HCT116 (cell line): ENCODE results near the gene PRG2. TPM values are rescaled to one million over a fixed set of nuclear protein-coding genes. Genes with fewer than 3 reads are reported as not detected.

Experiments used
- ATAC-seq: fragments of 200-7000 bp; cut with Tn5 transposase; 2 replicates; pipeline ENCODE4 v1.9.1; 2020; ENCODE audit warnings: mild to moderate bottlenecking, moderate library complexity
- BruUV-seq: library from RNA; stranded (reverse); fragments of 400-500 nt; replicated peaks from 2 replicates; lab custom pipeline; 2021; lab: Mats Ljungman, UMichigan
- CTCF ChIA-PET: fragments of 300-600 bp; sonication (Branson Sonifier 250); formaldehyde crosslinking; loops from one replicate; lab custom pipeline; 2021; ENCODE audit warnings: antibody characterized with exemption; lab: Charles Lee
- POLR2A ChIA-PET: fragments of 300-600, 350-600 bp; sonication (Branson Sonifier 250); formaldehyde crosslinking; loops from one replicate; lab custom pipeline; 2021; ENCODE audit warnings: antibody characterized with exemption; lab: Charles Lee
- RAD21 ChIA-PET, 2 experiments: fragments of 300-600 bp; sonication (Branson Sonifier 250); formaldehyde crosslinking; loops; one replicate each; lab custom pipeline; 2023; ENCODE audit warnings: low total read pairs in 2 of 2; ENCODE audit not compliant: uncharacterized antibody in 2 of 2, unreplicated experiment in 2 of 2, low non-redundant PET in 1 of 2; lab: Charles Lee
- DNase-seq: peaks from one replicate; pipeline ENCODE4 v3.0.0-alpha.2; 2010; ENCODE audit warnings: low read depth, low spot score
- H2AFZ ChIP-seq: fragments of 200-600 bp; shearing (Covaris generic), sonication (generic); 2 replicates; pipeline ENCODE4 v1.6.1; 2017; ENCODE audit warnings: low read depth, mixed run types, mixed read lengths, antibody characterized with exemption, low read length; ENCODE audit not compliant: poor library complexity, severe bottlenecking
- H3K27ac ChIP-seq: 2 replicates; pipeline ENCODE4 v1.5.1; 2012; ENCODE audit warnings: low read depth, low read length
- H3K27me3 ChIP-seq: fragments of 200-600 bp; sonication (generic); 2 replicates; pipeline ENCODE4 v1.6.1; 2016; ENCODE audit warnings: mixed run types, low read length, mixed read lengths; ENCODE audit not compliant: insufficient read depth
- H3K36me3 ChIP-seq, 2 experiments: fragments of 200-500 bp in 1 of 2; fragments of 200-600 bp in 1 of 2; sonication (Bioruptor generic) in 1 of 2; sonication (generic) in 1 of 2; 2 replicates each; pipeline versions ENCODE4 v1.5.1 to v1.6.1; 2014 to 2016; ENCODE audit warnings: low read length in 2 of 2, inconsistent platforms in 1 of 2, mixed read lengths in 1 of 2, mixed run types in 1 of 2; ENCODE audit not compliant: insufficient read depth in 2 of 2, control insufficient read depth in 1 of 2
- H3K4me1 ChIP-seq, 2 experiments: fragments of 200-600 bp in 1 of 2; sonication (generic) in 1 of 2; 2 replicates each; pipeline versions ENCODE4 v1.5.1 to v1.6.1; 2012 to 2017; ENCODE audit warnings: low read length in 2 of 2, inconsistent platforms in 1 of 2, mild to moderate bottlenecking in 1 of 2, mixed read lengths in 1 of 2, mixed run types in 1 of 2, moderate library complexity in 1 of 2; ENCODE audit not compliant: insufficient read depth in 2 of 2, control insufficient read depth in 1 of 2
- H3K4me2 ChIP-seq: fragments of 200-600 bp; sonication (generic); 2 replicates; pipeline ENCODE4 v1.6.1; 2017; ENCODE audit warnings: mixed run types, low read length, mixed read lengths
- H3K4me3 ChIP-seq, 2 experiments: fragments of 200-600 bp in 1 of 2; sonication (generic) in 1 of 2; replicated peaks in 1 of 2; 2 replicates each; pipeline ENCODE4 v1.5.1; 2011 to 2016; ENCODE audit warnings: low read length in 2 of 2, control low read depth in 1 of 2, low read depth in 1 of 2, mild to moderate bottlenecking in 1 of 2, mixed read lengths in 1 of 2, mixed run types in 1 of 2
- H3K79me2 ChIP-seq: fragments of 200-600 bp; sonication (generic); 2 replicates; pipeline ENCODE4 v1.6.1; 2017; ENCODE audit warnings: mild to moderate bottlenecking, mixed run types, low read length, moderate library complexity, mixed read lengths; ENCODE audit not compliant: insufficient read depth
- H3K9ac ChIP-seq: fragments of 200-600 bp; sonication (generic); 2 replicates; pipeline ENCODE4 v1.6.1; 2016; ENCODE audit warnings: low read length, mixed read lengths
- H3K9me2 ChIP-seq: fragments of 200-600 bp; sonication (generic), shearing (Covaris generic); 2 replicates; pipeline ENCODE4 v1.6.1; 2017; ENCODE audit warnings: mixed run types, mild to moderate bottlenecking, moderate library complexity; ENCODE audit not compliant: insufficient read depth
- H3K9me3 ChIP-seq, 2 experiments: fragments of 200-500 bp in 1 of 2; fragments of 200-600 bp in 1 of 2; sonication (Bioruptor generic) in 1 of 2; sonication (generic) in 1 of 2; 2 replicates each; pipeline ENCODE4 v1.6.1; 2014 to 2017; ENCODE audit warnings: low read length in 2 of 2, mixed read lengths in 2 of 2, inconsistent platforms in 1 of 2, low read depth in 1 of 2, mild to moderate bottlenecking in 1 of 2, mixed run types in 1 of 2, moderate library complexity in 1 of 2; ENCODE audit not compliant: control insufficient read depth in 1 of 2, insufficient read depth in 1 of 2
- H4K20me1 ChIP-seq: fragments of 200-600 bp; sonication (generic), shearing (Covaris generic); 2 replicates; pipeline ENCODE4 v1.6.1; 2017; ENCODE audit warnings: mixed run types, mild to moderate bottlenecking, moderate library complexity; ENCODE audit not compliant: insufficient read depth
- EGR1 ChIP-seq: IDR thresholded peaks from 2 replicates; pipeline ENCODE4 v1.6.1; 2012; ENCODE audit warnings: low read depth
- ELF1 ChIP-seq: IDR thresholded peaks from 2 replicates; pipeline ENCODE4 v1.6.1; 2012; ENCODE audit warnings: low read depth, borderline replicate concordance
- JUND ChIP-seq: IDR thresholded peaks from 2 replicates; pipeline ENCODE4 v1.6.1; 2012
- POLR2A ChIP-seq: IDR thresholded peaks from 2 replicates; pipeline ENCODE4 v1.7.0; 2011; ENCODE audit warnings: borderline replicate concordance; ENCODE audit not compliant: insufficient read depth, insufficient read length; ENCODE audit errors: extremely low read depth
- POLR2AphosphoS5 ChIP-seq: IDR thresholded peaks from 2 replicates; pipeline ENCODE4 v1.6.1; 2011; ENCODE audit warnings: mild to moderate bottlenecking, low read depth, low read length, moderate library complexity
- SP1 ChIP-seq: IDR thresholded peaks from 2 replicates; pipeline ENCODE4 v1.6.1; 2012; ENCODE audit warnings: low read depth
- YY1 ChIP-seq: IDR thresholded peaks from 2 replicates; pipeline ENCODE4 v1.6.1; 2011; ENCODE audit warnings: low read length, low read depth, moderate library complexity, mild to moderate bottlenecking; ENCODE audit not compliant: insufficient replicate concordance; ENCODE audit errors: extremely low read depth
- ZFX ChIP-seq: fragments of 450-650 bp; IDR thresholded peaks from 2 replicates; pipeline ENCODE4 v1.6.1; 2017
- intact Hi-C: fragments of 100-400 bp; cut with micrococcal nuclease; formaldehyde crosslinking; loops from 2 replicates; pipeline ENCODE4 v1.10.0; 2022
- total RNA-seq: library from RNA; stranded (reverse); gene quantifications from one replicate; pipeline ENCODE4 v1.2.1, GENCODE V29; 2021; ENCODE audit not compliant: unreplicated experiment
- TF ChIP-seq, protein P1 (sequence below): IDR thresholded peaks from 2 replicates; pipeline ENCODE4 v1.6.1; 2012; ENCODE audit warnings: low read depth
- TF ChIP-seq, protein P2 (sequence below): IDR thresholded peaks from 2 replicates; pipeline ENCODE4 v1.6.1; 2011; ENCODE audit warnings: mild to moderate bottlenecking, low read length, moderate library complexity; ENCODE audit not compliant: insufficient replicate concordance; ENCODE audit errors: extremely low read depth
- TF ChIP-seq, protein P3 (sequence below), 3 experiments: fragments of 200-600 bp in 1 of 3; sonication (generic) in 1 of 3; IDR thresholded peaks in 2 of 3; conservative IDR thresholded peaks in 1 of 3; 2 replicates each; pipeline ENCODE4 v1.5.1; 2012 to 2017; ENCODE audit warnings: low read depth in 2 of 3, low read length in 2 of 3, antibody characterized with exemption in 1 of 3, borderline replicate concordance in 1 of 3, control low read depth in 1 of 3, mild to moderate bottlenecking in 1 of 3, mixed read lengths in 1 of 3, mixed run types in 1 of 3, moderate library complexity in 1 of 3; ENCODE audit not compliant: insufficient read depth in 1 of 3

Gene PRG2
- total RNA-seq, 1 experiment from 2014 or later: 0.81 TPM

DNA sequence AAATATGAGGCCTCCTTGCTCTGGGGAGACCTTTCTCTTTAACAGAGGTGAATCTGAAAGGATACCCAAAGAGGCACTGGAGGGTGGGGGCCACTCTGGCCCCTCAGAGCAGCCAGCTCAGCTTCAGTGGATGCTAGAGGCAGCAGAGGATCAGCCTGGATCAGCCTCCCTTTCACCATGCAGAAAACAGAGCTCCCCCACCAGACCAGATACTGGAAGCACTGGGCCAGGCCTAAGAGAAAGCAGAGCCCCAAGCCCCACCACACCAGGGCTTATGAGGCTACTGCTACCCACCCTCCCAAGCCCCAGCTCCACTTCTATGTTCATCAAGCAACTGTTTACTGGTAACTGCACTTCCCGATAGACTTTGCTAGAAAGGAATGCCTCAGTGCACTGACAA lies 40.5 kb upstream of the PRG2 start:
- no peak overlapping the region for H3K4me3 ChIP-seq
- no peaks in the 10 kb centered on the region for H3K9me2 ChIP-seq
- RAD21 ChIA-PET: no interaction called here
- no peak for ATAC-seq
- TF ChIP-seq ELF1 (no peak), POLR2AphosphoS5 (no peak), POLR2A (no peak), EGR1 (no peak), ZFX (no peak), JUND (no peak), YY1 (no peak), SP1 (no peak)
- TF ChIP-seq, protein P1, sequence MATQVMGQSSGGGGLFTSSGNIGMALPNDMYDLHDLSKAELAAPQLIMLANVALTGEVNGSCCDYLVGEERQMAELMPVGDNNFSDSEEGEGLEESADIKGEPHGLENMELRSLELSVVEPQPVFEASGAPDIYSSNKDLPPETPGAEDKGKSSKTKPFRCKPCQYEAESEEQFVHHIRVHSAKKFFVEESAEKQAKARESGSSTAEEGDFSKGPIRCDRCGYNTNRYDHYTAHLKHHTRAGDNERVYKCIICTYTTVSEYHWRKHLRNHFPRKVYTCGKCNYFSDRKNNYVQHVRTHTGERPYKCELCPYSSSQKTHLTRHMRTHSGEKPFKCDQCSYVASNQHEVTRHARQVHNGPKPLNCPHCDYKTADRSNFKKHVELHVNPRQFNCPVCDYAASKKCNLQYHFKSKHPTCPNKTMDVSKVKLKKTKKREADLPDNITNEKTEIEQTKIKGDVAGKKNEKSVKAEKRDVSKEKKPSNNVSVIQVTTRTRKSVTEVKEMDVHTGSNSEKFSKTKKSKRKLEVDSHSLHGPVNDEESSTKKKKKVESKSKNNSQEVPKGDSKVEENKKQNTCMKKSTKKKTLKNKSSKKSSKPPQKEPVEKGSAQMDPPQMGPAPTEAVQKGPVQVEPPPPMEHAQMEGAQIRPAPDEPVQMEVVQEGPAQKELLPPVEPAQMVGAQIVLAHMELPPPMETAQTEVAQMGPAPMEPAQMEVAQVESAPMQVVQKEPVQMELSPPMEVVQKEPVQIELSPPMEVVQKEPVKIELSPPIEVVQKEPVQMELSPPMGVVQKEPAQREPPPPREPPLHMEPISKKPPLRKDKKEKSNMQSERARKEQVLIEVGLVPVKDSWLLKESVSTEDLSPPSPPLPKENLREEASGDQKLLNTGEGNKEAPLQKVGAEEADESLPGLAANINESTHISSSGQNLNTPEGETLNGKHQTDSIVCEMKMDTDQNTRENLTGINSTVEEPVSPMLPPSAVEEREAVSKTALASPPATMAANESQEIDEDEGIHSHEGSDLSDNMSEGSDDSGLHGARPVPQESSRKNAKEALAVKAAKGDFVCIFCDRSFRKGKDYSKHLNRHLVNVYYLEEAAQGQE: no peak
- TF ChIP-seq, protein P2, sequence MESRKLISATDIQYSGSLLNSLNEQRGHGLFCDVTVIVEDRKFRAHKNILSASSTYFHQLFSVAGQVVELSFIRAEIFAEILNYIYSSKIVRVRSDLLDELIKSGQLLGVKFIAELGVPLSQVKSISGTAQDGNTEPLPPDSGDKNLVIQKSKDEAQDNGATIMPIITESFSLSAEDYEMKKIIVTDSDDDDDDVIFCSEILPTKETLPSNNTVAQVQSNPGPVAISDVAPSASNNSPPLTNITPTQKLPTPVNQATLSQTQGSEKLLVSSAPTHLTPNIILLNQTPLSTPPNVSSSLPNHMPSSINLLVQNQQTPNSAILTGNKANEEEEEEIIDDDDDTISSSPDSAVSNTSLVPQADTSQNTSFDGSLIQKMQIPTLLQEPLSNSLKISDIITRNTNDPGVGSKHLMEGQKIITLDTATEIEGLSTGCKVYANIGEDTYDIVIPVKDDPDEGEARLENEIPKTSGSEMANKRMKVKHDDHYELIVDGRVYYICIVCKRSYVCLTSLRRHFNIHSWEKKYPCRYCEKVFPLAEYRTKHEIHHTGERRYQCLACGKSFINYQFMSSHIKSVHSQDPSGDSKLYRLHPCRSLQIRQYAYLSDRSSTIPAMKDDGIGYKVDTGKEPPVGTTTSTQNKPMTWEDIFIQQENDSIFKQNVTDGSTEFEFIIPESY: no peak
- TF ChIP-seq, protein P3, sequence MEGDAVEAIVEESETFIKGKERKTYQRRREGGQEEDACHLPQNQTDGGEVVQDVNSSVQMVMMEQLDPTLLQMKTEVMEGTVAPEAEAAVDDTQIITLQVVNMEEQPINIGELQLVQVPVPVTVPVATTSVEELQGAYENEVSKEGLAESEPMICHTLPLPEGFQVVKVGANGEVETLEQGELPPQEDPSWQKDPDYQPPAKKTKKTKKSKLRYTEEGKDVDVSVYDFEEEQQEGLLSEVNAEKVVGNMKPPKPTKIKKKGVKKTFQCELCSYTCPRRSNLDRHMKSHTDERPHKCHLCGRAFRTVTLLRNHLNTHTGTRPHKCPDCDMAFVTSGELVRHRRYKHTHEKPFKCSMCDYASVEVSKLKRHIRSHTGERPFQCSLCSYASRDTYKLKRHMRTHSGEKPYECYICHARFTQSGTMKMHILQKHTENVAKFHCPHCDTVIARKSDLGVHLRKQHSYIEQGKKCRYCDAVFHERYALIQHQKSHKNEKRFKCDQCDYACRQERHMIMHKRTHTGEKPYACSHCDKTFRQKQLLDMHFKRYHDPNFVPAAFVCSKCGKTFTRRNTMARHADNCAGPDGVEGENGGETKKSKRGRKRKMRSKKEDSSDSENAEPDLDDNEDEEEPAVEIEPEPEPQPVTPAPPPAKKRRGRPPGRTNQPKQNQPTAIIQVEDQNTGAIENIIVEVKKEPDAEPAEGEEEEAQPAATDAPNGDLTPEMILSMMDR (IDR thresholded peaks at IDR 0.05 in 2 of 3, conservative IDR thresholded peaks at IDR 0.05 in 1 of 3; ENCODE audit: borderline replicate concordance in 1 of 3, insufficient read depth in 1 of 3, low read depth in 2 of 3, low read length in 2 of 3): no peak
- H4K20me1 ChIP-seq: no peaks in the 10 kb centered on the region
- DNase-seq: no peak
- POLR2A ChIA-PET: interaction anchor here (0.8 kb wide), 1 partner anchor 11 kb away, joined by 3 read pairs; no protein-coding TSS in a partner anchor
- no peak overlapping the region for H3K4me2 ChIP-seq
- CTCF ChIA-PET: no interaction called here
- peaks cover 6 to 15% of the 10 kb centered on the region in 2 experiments for H3K4me1 ChIP-seq
- H3K27ac ChIP-seq: no peak overlapping the region
- no peaks in the 10 kb centered on the region for H3K9me3 ChIP-seq
- H3K36me3 ChIP-seq: no peaks in the 10 kb centered on the region
- H3K9ac ChIP-seq: no peak overlapping the region
- peaks cover 22% of the 10 kb centered on the region for H3K27me3 ChIP-seq
- peaks cover 4% of the 10 kb centered on the region; the same call in 1 of the 2 replicates for H3K79me2 ChIP-seq
- BruUV-seq: no TSS peak
- H2AFZ ChIP-seq: no peak overlapping the region
- intact Hi-C loops: no loop called here
